Peyer's patch (tissue), 4 donors: ENCODE results near the gene TRAPPC5. TPM values are rescaled to one million over a fixed set of nuclear protein-coding genes. Genes with fewer than 3 reads are reported as not detected.
A peak's percentile ranks its signal among the peaks of the same experiment; 100 is the strongest.

ENCODE experiments used
- DNase-seq, 3 donors: peaks; one replicate each; pipeline ENCODE4 v3.0.0-alpha.2; 2017 to 2019
- H3K27ac ChIP-seq, 4 donors: fragments of 200-600 bp; sonication (generic); one replicate each; pipeline ENCODE4 v1.5.1; 2016 to 2019
- H3K27me3 ChIP-seq, 2 donors: fragments of 200-600 bp; sonication (generic); one replicate each; pipeline ENCODE4 v1.5.1; 2019
- H3K36me3 ChIP-seq, 3 donors: fragments of 200-600 bp; sonication (generic); one replicate each; pipeline ENCODE4 v1.5.1; 2016 to 2019
- H3K4me1 ChIP-seq, 4 donors: fragments of 200-600 bp; sonication (generic); one replicate each; pipeline ENCODE4 v1.5.1; 2016 to 2019
- H3K4me3 ChIP-seq, 4 donors: fragments of 200-600 bp; sonication (generic); 1 replicate in 3 of 4; 2 replicates in 1 of 4; pipeline ENCODE4 v1.5.1; 2016 to 2019; ENCODE audit warnings: mild to moderate bottlenecking in 1 of 4
- H3K9me3 ChIP-seq, 4 donors: fragments of 200-600 bp; sonication (generic); one replicate each; pipeline ENCODE4 v1.5.1; 2016 to 2019; ENCODE audit warnings: mild to moderate bottlenecking in 1 of 4
- CTCF ChIP-seq, 6 experiments: fragments of 450-650 bp in 4 of 6; fragments of 200-600 bp in 2 of 6; sonication (generic) in 1 of 6; IDR thresholded peaks; one replicate each; pipeline ENCODE4 v1.5.1; 2017 to 2019; ENCODE audit warnings: antibody characterized with exemption in 6 of 6, mild to moderate bottlenecking in 3 of 6, moderate library complexity in 1 of 6
- POLR2A ChIP-seq, 2 donors: fragments of 450-650 bp; IDR thresholded peaks; one replicate each; pipeline ENCODE4 v1.5.1; 2017; ENCODE audit warnings: antibody characterized with exemption in 2 of 2, mild to moderate bottlenecking in 2 of 2, moderate library complexity in 2 of 2
- total RNA-seq, 4 donors: library from RNA; depleted of rRNA; stranded (reverse); fragments of >200 nt; gene quantifications; one replicate each; pipeline ENCODE4 v1.1.0, GENCODE V29; 2016

Gene TRAPPC5
- total RNA-seq, 4 donors from 2014 or later, result 18.2 to 55.8 (median 54.0) TPM

- Histone ChIP-seq H3K4me3 (no peak overlapping the region), H3K27me3 (no peaks in the 10 kb centered on the region), H3K36me3 (peaks cover 0 to 19% (median 0%) of the 10 kb centered on the region in 3 donors), H3K4me1 (peaks cover 0 to 9% (median 0%) of the 10 kb centered on the region in 4 donors), H3K9me3 (no peaks in the 10 kb centered on the region), H3K27ac (no peak overlapping the region)
- no peak for DNase-seq
- TF ChIP-seq CTCF (IDR thresholded peaks at IDR 0.05), result no peak
- no peak for TF ChIP-seq POLR2A (IDR thresholded peaks at IDR 0.05)
Measured at GRCh38 chr19:7650148-7650547, 30.5 kb upstream of the TRAPPC5 start.

- Histone ChIP-seq H3K4me1 (peaks cover 0 to 9% (median 0%) of the 10 kb centered on the region in 4 donors), H3K9me3 (no peaks in the 10 kb centered on the region), H3K27ac (peak overlapping the region; percentile 26 to 52 (median 42)), H3K4me3 (peak overlapping the region in 3 of 4 donors; percentile 21 to 36 (median 22)), H3K27me3 (no peaks in the 10 kb centered on the region), H3K36me3 (peaks cover 0 to 6% (median 0%) of the 10 kb centered on the region in 3 donors)
- TF ChIP-seq POLR2A (IDR thresholded peaks at IDR 0.05), result no peak
- peak; percentile 93 to 99 (median 97) for TF ChIP-seq CTCF (IDR thresholded peaks at IDR 0.05)
- DNase-seq, result peak; percentile 74 to 92 (median 87)
Measured at GRCh38 chr19:7652061-7652641, 28.5 kb upstream of the TRAPPC5 start.

- no peak for DNase-seq
- no peak overlapping the region for H3K27ac ChIP-seq
- no peak overlapping the region for H3K4me3 ChIP-seq
- H3K4me1 ChIP-seq, result peaks cover 0 to 9% (median 0%) of the 10 kb centered on the region in 4 donors
- no peak for TF ChIP-seq POLR2A (IDR thresholded peaks at IDR 0.05)
- no peaks in the 10 kb centered on the region for H3K27me3 ChIP-seq
- no peaks in the 10 kb centered on the region for H3K36me3 ChIP-seq
- H3K9me3 ChIP-seq, result no peaks in the 10 kb centered on the region
Measured at GRCh38 chr19:7654401-7654800, 26.2 kb upstream of the TRAPPC5 start.

GRCh38 chr19:7655581-7655980 lies 25.1 kb upstream of the TRAPPC5 start:
- Histone ChIP-seq H3K4me1 (peaks cover 0 to 9% (median 0%) of the 10 kb centered on the region in 4 donors), H3K36me3 (no peaks in the 10 kb centered on the region), H3K27ac (no peak overlapping the region), H3K9me3 (no peaks in the 10 kb centered on the region), H3K27me3 (no peaks in the 10 kb centered on the region), H3K4me3 (no peak overlapping the region)
- DNase-seq, result no peak
- no peak for TF ChIP-seq POLR2A (IDR thresholded peaks at IDR 0.05)
- TF ChIP-seq CTCF (IDR thresholded peaks at IDR 0.05), result no peak

GRCh38 chr19:7657131-7657751 lies 23.4 kb upstream of the TRAPPC5 start:
- no peak for DNase-seq
- no peak overlapping the region for H3K27ac ChIP-seq
- TF ChIP-seq CTCF (IDR thresholded peaks at IDR 0.05), result no peak
- no peak for TF ChIP-seq POLR2A (IDR thresholded peaks at IDR 0.05)
- H3K4me3 ChIP-seq, result no peak overlapping the region
- H3K9me3 ChIP-seq, result no peaks in the 10 kb centered on the region
- H3K4me1 ChIP-seq, result peaks cover 0 to 2% (median 0%) of the 10 kb centered on the region in 4 donors
- H3K27me3 ChIP-seq, result no peaks in the 10 kb centered on the region
- H3K36me3 ChIP-seq, result no peaks in the 10 kb centered on the region

GRCh38 chr19:7658219-7658686 lies 22.4 kb upstream of the TRAPPC5 start:
- peak overlapping the region in 2 of 4 donors; percentile 57 to 67 for H3K27ac ChIP-seq
- peak in 2 of 3 donors; percentile 63 to 72 for DNase-seq
- H3K9me3 ChIP-seq, result no peaks in the 10 kb centered on the region
- H3K36me3 ChIP-seq, result no peaks in the 10 kb centered on the region
- H3K4me1 ChIP-seq, result no peaks in the 10 kb centered on the region
- H3K27me3 ChIP-seq, result no peaks in the 10 kb centered on the region
- peak overlapping the region in 2 of 4 donors; percentile 24 to 32 for H3K4me3 ChIP-seq
- TF ChIP-seq POLR2A (IDR thresholded peaks at IDR 0.05) (no peak), CTCF (IDR thresholded peaks at IDR 0.05) (no peak)
